HFF-Myc (cell line): Measurements from ENCODE around the gene CARHSP1.

Source experiments
- DNase-seq: peaks from one replicate; pipeline ENCODE4 v3.0.0-alpha.2; 2011; ENCODE audit warnings: low read depth; ENCODE audit errors: extremely low read depth
- H3K4me3 ChIP-seq: replicated peaks from 2 replicates; pipeline ENCODE4 v1.5.1; 2011; ENCODE audit warnings: low read depth, mild to moderate bottlenecking, control low read depth, low read length
- CTCF ChIP-seq: IDR thresholded peaks from 2 replicates; pipeline ENCODE4 v1.5.1; 2012; ENCODE audit warnings: mild to moderate bottlenecking, low read depth, low read length, control low read depth; ENCODE audit errors: missing control alignments

Gene CARHSP1

DNA sequence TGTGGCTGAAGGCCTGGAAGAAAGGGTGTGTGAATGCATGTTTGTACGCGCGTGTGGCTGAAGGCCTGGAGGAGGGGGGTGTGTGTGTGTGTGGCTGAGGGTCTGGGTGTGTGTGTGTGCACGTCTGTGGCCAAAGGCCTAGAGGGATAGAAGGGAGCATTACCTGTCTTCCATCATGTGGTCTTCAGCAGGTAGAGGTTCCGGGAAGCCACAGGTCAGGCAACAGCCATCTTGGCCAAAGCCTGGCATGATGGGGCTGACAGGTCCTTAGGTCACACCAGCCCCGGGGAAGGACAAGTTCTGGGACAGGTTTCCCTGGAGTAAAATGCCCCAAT lies 18.6 kb upstream of the CARHSP1 start:
- TF ChIP-seq CTCF = no peak
- H3K4me3 ChIP-seq = no peak overlapping the region

DNA sequence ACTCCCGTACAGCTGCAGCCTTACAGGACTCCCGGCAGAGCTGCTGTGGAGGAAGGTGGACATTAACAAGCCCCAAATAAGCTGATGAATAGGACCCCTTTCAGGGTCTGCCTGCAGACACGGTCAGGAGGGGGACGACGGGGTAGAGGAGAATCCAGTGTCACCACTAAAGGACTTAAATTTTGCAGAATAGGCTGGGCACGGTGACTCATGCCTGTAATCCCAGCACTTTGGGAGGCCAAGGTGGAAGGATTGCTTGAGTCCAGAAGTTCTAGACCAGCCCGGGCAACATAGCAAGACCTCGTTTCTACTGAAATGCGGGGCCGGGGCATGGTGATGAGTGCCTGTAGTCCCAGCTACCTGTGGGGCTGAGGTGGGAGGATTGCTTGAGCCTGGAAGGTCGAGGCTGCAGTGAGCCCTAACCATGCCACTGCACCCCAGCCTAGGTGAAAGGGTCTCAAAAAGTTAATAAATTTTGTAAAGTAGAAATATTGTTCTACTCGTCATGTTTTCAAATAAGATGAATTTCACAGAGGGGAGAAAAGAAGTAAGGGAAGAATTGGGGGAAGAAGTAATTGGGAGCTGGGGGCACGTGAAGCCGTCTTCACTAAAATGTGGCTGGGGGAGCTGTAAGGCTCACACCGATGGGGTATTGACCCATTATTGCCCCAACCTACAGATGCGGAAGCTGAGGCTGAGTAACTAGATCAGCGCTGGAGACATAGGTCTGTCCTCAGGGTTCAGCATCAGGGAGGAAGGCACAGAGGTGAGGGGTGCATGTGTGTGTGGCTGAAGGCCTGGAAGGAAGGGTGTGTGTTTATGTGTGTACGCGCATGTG lies 18.0 kb upstream of the CARHSP1 start:
- no peak for TF ChIP-seq CTCF
- no peak for DNase-seq
- H3K4me3 ChIP-seq = no peak overlapping the region

More for the DNA sequence above, 18.6 kb upstream of the CARHSP1 start:
- no peak for DNase-seq

DNA sequence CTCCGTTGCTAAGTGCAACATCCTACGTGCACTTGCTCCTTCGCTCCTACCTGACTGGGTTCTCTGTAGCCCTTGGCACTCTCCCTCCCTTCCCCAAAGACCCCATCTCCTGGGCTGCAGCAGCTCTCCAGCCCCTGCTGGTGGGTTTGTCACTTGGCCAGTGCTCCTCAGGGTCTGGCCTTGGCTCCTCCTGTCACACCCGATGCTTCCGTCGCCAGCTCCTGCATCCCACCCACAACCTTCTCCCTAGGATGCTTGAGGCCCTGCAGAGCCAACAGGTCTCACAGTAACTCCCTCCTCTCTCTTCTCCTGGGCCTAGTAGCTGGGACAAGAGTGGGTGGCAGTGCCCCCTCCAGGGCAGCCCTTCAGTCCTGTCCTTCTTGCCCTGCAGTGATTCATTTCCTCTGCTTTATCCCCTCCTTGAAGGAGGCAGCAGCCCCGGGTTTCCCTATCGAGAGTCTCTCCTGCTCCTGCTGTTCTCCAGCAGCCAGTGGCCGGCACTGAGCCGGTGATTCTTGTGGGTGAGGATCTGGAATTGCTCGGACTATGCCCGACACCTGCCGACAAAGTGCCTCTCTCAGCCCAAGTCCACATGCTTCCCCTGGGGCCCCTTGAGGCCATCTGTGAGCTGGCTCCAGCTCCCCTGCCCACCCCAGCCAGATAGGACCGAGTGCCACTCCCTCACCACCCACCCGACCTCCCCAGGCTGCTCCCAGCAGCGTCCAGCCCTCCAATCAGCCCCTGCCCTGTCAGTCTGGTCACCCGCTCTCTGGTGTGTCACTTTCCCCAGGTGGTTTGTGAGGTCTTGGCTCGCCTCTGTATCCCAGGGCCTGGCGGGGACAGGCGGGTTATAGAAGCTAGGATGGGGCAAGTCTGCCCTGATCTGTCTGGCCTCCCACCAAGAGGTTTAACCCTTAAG lies 17.1 kb upstream of the CARHSP1 start:
- H3K4me3 ChIP-seq = no peak overlapping the region
- no peak for DNase-seq
- TF ChIP-seq CTCF = no peak

DNA sequence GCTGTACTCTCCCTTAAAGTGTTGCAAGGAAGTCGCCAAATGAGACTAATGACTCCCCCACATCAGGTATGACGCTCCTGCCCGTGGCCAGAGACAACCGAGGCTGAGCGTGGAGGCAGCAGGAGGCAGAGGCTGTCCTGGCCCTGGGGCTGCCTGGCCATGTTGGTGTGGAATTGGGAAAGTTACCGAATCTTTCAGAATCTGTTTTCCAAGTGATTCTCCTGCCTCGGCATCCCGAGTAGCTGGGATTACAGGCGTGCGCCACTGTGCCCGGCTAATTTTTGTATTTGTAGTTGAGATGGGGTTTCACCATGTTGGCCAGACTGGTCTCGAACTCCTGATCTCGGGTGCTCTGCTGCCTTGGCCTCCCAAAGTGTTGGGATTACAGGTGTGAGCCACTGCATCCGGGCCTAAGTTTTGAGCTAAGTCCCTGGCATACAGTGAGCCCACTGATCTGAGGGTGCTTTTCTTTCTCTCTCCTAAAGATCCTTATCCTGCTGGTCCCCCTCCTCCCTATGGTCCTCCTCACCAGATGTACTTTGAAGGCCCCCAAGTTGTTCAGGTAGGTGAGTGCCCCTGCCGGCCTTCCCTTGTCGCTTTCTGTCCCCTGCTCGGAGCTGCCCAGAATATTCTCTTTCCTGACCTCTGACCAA lies 14.0 kb upstream of the CARHSP1 start:
- H3K4me3 ChIP-seq = no peak overlapping the region
- no peak for DNase-seq
- TF ChIP-seq CTCF = no peak

- no peak for TF ChIP-seq CTCF
- no peak for DNase-seq
- H3K4me3 ChIP-seq = no peak within 1 kb of the TSS
Measured at GRCh38 chr16:8882041-8882617, 13.3 kb upstream of the CARHSP1 start, which contains the start of gene LITAFD. Gene LITAFD, plus strand, starts transcription at chr16:8882351. Its CDS starts 2,005 bp downstream, at chr16:8884356.

DNA sequence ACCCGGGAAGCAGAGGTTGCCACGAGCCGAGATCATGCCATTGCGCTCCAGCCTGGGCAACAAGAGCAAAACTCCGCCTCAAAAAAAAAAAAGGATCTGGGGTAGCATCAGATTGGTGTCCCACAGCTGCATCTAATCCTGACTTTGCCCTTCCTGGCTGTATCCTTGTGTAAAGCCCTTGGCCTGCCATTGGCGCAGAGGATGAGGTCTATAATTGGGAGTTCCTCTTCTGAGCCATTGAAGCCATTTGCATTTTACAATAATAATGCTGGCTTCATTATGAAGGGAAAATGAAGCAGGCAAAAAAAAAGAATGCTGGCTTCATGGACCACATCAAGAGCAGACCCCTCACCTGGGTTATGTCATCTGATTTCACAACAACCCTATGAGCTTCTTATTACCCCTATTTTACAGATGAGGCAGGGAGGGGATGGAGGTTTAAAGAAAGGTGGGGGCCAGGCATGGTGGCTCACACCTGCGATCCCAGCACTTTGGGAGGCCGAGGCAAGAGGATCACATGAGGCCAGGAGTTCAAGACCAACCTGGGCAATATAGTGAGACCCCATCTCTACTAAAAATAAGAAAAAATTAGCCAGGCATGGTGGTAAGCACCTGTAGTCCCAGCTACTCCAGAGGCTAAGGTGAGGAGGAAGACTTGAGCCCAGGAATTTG lies 12.2 kb upstream of the CARHSP1 start:
- no peak for TF ChIP-seq CTCF
- H3K4me3 ChIP-seq = no peak overlapping the region
- DNase-seq = no peak
